Medulla oblongata (tissue), 1 donor: ENCODE results near the gene RIN3.
"Not testable (repeated sequence)": the region's sequence is repeated elsewhere in the genome, so short reads cannot be mapped to it uniquely, and the experiment has no call there.

Experiments
- DNase-seq: peaks from one replicate; pipeline ENCODE4 v3.0.0-alpha.2; 2015; ENCODE audit errors: extremely low spot score

Gene RIN3

GRCh38 chr14:92627707-92628215, 114.2 kb downstream of the RIN3 start:
- no peak for DNase-seq

GRCh38 chr14:92628636-92629035, 115.1 kb downstream of the RIN3 start:
- no peak for DNase-seq

GRCh38 chr14:92630367-92630766, 116.8 kb downstream of the RIN3 start:
- no peak for DNase-seq

DNA sequence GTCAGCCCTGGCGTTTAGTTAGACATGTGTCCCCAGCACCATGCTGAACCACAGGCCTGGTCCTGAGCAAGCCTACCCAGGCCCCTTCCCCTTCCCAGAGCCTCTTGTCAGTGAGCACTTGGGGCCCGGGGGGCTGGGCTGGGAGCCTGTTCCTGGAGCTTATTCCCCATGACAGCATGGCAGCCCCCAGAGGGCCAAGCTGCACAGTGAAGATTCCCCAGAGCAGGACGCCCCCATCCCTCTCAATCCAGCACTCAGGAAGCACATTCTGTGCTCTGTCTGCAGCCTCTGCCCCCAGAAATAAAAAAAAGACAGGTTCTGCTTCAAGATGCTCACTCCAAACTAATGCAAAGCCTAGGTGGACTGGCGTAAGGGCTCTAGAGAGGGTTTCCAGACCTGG, 117.5 kb downstream of the RIN3 start:
- no peak for DNase-seq

GRCh38 chr14:92632546-92633273, 119.1 kb downstream of the RIN3 start:
- no peak for DNase-seq

DNA sequence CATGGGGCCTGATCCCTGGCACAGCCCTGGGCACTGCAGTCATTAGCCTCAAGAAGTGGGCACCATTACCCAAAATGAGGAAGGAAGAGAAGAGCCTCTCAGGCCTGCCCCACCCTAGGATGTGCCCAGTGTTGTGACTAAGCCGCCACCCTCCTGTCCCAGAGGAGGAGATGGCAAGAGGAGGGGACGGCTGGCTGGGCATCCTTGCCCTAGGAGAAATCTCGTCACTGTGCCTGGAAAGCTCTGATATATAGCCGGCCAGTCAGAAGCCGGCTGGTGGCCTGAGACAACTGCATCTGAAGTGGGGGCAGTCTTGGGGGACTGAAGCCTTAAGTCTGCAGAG, 119.7 kb downstream of the RIN3 start:
- no peak for DNase-seq

DNA sequence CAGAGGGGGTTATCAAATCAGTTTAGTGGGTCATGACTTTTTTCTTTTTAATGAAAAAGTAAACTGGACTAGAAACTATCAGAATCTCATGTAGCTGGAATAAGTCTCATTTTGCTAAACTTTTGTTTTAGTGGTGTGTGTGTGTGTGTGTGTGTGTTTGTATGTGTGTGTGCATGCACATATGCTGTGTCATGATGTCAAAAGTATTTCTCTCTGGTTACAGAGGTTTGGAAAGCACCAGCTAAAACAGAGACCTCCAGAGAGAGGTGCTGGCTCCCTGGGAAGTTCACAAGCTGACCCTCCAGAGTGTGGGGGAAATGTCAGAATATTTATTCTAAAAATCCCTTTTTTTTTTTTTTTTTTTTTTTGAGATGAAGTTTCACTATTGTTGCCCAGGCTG, 120.1 kb downstream of the RIN3 start:
- DNase-seq, result no peak

DNA sequence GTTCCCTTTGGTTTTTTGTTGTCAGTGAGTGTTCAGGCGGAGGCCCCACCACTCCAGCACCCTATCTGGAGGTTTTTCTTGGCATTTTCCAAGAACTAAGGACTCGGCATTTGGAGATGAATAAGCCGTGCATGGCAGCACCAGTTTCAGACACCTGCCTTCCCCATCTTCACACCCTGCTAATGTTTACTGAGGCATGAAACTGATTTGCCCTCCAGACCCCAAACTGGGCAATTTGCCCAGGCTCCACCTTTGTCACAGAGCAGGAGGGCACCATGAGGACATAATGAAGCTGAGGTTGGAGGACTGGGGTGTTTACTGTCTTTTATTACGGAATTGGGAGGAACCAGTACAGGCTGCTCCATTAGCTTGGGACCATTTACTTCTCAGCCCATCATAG, 121.5 kb downstream of the RIN3 start:
- no peak for DNase-seq

GRCh38 chr14:92635896-92636295, 122.3 kb downstream of the RIN3 start:
- DNase-seq, result no peak

DNA sequence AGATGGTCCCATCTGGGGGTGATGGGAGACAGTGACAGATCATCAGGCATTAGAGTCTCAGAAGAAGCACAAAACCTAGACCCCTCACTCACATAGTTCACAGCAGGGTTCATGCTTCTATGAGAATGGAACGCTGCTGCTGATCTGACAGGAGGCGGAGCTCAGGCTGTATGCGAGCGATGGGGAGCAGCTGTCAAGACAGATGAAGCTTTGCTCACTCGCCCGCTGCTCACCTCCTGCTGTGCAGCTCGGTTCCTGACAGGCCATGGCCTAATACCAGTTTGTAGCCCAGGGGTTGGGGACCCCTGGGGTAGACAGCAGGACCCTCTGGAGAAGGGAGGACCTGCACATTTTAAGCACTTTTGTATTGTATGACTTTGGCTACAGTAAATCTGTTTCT, 123.6 kb downstream of the RIN3 start:
- no peak for DNase-seq

DNA sequence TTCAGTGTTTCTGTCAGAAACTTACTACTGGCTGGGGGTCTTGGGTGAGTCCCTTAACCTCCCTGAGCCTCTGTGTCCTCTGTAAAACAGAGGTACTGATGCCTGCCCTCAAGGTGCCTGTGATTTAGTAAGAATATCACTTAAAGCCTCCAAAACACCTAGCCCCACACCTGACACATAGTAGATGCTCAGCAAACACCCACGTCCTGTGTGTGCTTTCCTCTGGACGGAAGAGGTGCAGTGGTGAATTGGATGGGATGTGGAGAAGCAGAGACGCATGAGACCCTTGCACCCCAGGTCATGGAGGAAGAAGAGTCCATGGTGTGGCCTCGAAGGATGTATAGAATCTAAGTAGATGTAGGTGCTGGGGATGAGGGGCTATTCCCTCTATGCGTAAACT, 124.3 kb downstream of the RIN3 start:
- no peak for DNase-seq

- no peak for DNase-seq
These were observed 124.7 kb downstream of the RIN3 start for GRCh38 chr14:92638266-92638665.

GRCh38 chr14:92638904-92639303, 125.3 kb downstream of the RIN3 start:
- DNase-seq, result no peak

GRCh38 chr14:92639472-92640117, 126.0 kb downstream of the RIN3 start:
- DNase-seq, result not testable (repeated sequence)

GRCh38 chr14:92641306-92641705, 127.7 kb downstream of the RIN3 start:
- DNase-seq, result no peak

DNA sequence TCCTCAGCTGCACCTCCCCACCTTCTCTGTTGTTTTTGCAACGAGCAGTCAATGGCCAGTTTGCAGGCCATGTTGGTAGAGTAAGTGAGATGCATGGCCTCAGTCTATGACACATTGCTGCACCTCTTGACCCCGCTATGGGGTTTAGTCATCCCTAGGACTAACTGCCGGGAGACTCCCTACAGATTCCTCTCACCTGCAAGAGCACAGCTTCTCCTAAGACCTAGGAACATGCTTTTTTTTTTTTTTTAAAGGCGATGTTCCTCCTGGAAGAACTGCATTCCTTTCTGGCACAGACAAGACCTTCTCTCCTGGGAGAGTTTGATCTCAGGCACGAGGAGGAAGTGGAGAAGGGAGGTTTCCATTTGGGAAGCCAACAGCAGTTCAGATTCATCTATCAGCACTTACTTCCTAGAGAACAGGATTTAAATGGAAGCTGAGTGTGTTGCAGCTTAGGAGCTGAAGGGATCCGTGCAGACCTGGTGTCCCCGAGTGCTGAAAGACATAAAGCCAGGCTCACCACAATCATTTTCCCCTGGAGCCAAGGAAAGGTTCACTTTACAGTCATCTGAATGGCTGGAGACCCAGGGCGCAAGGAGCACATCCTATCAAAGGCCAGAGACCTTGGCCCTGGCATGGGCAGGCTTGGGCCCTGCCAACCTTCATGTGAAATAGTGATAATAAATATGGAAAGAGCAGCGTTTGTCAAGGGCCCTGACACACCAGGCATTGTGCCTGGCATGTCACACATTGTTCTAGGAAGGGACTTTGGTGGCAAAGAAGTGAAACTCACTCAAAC, 130.8 kb downstream of the RIN3 start:
- no peak for DNase-seq

- DNase-seq, result no peak
These were observed 131.5 kb downstream of the RIN3 start for GRCh38 chr14:92644970-92645515.

GRCh38 chr14:92645841-92646478, 132.4 kb downstream of the RIN3 start:
- no peak for DNase-seq

- no peak for DNase-seq
These were observed 133.6 kb downstream of the RIN3 start for GRCh38 chr14:92646952-92647796.

DNA sequence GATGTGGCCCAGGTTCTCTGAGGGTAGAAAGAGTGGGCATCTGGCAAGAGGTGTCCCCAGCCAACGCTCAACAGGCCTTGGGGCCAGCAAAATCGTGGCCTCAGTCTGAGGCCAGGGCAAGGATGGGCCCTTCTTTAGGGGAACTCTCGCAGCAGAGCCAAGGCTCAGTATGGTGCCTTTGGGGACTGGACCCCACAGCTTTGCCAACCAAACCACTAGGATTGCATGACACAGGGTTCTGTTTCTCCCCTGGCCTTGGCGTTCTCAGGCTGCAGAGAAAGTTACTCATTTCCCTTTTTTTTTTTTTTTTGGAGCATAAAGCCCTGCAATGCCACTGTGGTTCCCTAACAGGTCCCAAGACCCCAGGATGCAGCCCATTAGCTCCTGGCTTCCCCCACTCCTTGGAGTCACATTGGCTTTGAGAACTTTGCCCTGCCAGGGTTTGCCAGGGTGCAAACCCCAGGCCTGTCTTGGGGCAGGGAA, 134.3 kb downstream of the RIN3 start:
- no peak for DNase-seq

DNA sequence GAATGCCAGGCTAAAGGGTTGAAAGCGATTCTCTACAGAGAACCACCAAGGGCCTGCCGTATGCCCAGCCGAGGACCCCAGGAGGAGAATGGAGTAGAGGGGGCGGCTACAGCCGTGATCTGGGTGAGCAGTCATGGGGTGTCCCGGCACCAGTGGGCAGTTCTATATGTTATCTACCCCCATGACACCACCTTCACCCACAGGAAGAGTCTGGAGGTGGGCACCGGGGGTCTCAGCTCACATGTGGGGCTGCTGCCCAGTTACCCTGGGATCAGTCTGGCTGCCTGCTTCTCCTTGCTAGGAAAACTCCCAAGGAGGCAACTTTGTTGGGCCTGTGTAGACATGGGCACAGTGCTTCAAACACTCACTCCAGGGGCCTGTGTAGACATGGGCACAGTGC, 135.5 kb downstream of the RIN3 start:
- no peak for DNase-seq
